SU-DHL-6 (cell line): ENCODE data around the gene SH3GL2.

ENCODE experiments used
- H2AFZ ChIP-seq: fragments of 200-600 bp; sonication (generic); 2 replicates; pipeline ENCODE4 v1.6.1; 2014; ENCODE audit warnings: low read depth, mild to moderate bottlenecking, moderate library complexity, mixed read lengths, antibody characterized with exemption, low read length; ENCODE audit not compliant: severe bottlenecking
- H3F3A ChIP-seq: fragments of 200-600 bp; shearing (Covaris generic); 2 replicates; pipeline ENCODE4 v1.6.0; 2016; ENCODE audit warnings: antibody characterized with exemption, mild to moderate bottlenecking; ENCODE audit not compliant: insufficient read depth
- H3K27ac ChIP-seq: fragments of 200-600 bp; sonication (generic); 2 replicates; pipeline ENCODE4 v1.5.1; 2016; ENCODE audit warnings: low read depth, mild to moderate bottlenecking, low read length, moderate library complexity, mixed read lengths
- H3K27me3 ChIP-seq: fragments of 200-600 bp; sonication (generic), shearing (Covaris generic); 2 replicates; pipeline ENCODE4 v1.6.0; 2014; ENCODE audit warnings: mild to moderate bottlenecking, low read length
- H3K36me3 ChIP-seq: fragments of 200-600 bp; sonication (generic); 2 replicates; pipeline ENCODE4 v1.6.1; 2014; ENCODE audit warnings: mild to moderate bottlenecking, low read length, mixed read lengths
- H3K4me2 ChIP-seq: fragments of 300-600, 200-600 bp; shearing (Covaris generic), sonication (generic); 2 replicates; pipeline ENCODE4 v1.6.0; 2014; ENCODE audit warnings: low read length, low read depth, mild to moderate bottlenecking; ENCODE audit not compliant: poor library complexity, severe bottlenecking
- H3K4me3 ChIP-seq: fragments of 200-600 bp; sonication (generic); 2 replicates; pipeline ENCODE4 v1.5.1; 2014; ENCODE audit warnings: antibody characterized with exemption, low read length, mild to moderate bottlenecking, mixed read lengths; ENCODE audit not compliant: insufficient read depth, poor library complexity, severe bottlenecking
- H3K79me2 ChIP-seq: fragments of 200-600 bp; sonication (generic); 2 replicates; pipeline ENCODE4 v1.6.1; 2014; ENCODE audit warnings: mild to moderate bottlenecking, low read length, moderate library complexity; ENCODE audit not compliant: insufficient read depth
- H3K9ac ChIP-seq: fragments of 200-600 bp; sonication (generic); 2 replicates; pipeline ENCODE4 v1.7.0; 2014; ENCODE audit warnings: mild to moderate bottlenecking, low read length
- H3K9me2 ChIP-seq: fragments of 200-600 bp; sonication (generic); replicated peaks from 2 replicates; pipeline ENCODE4 v1.6.1; 2014; ENCODE audit warnings: low read length; ENCODE audit not compliant: insufficient read depth
- H3K9me3 ChIP-seq: fragments of 200-600 bp; sonication (generic); 2 replicates; pipeline ENCODE4 v1.6.1; 2014; ENCODE audit warnings: low read length, mixed read lengths; ENCODE audit not compliant: insufficient read depth
- H4K20me1 ChIP-seq: fragments of 200-600 bp; sonication (generic); 2 replicates; pipeline ENCODE4 v1.6.1; 2014; ENCODE audit warnings: low read depth, mild to moderate bottlenecking, antibody characterized with exemption, low read length, moderate library complexity, mixed read lengths
- CTCF ChIP-seq: fragments of 200-600 bp; sonication (generic); IDR thresholded peaks from one replicate; pipeline ENCODE4 v1.5.1; 2017; ENCODE audit warnings: antibody characterized with exemption, mild to moderate bottlenecking, low read length, moderate library complexity; ENCODE audit not compliant: insufficient read depth, poor library complexity, severe bottlenecking
- EZH2phosphoT487 ChIP-seq: fragments of 200-600 bp; sonication (generic), shearing (Covaris generic); conservative IDR thresholded peaks from 2 replicates; pipeline ENCODE4 v1.6.1; 2018; ENCODE audit warnings: mild to moderate bottlenecking, antibody characterized with exemption, low read length, moderate library complexity, mixed read lengths

The SH3GL2 gene

GRCh38 chr9:17600962-17601593, 22.2 kb downstream of the SH3GL2 start:
- Histone ChIP-seq H3K27ac (no peak overlapping the region), H3K36me3 (no peaks in the 10 kb centered on the region), H3K27me3 (no peaks in the 10 kb centered on the region), H3K9ac (no peak overlapping the region), H3K4me2 (no peak overlapping the region), H4K20me1 (no peaks in the 10 kb centered on the region), H3K9me3 (no peaks in the 10 kb centered on the region), H3F3A (no peaks in the 10 kb centered on the region), H3K4me3 (no peak overlapping the region), H3K9me2 (no peaks in the 10 kb centered on the region), H3K79me2 (no peaks in the 10 kb centered on the region), H2AFZ (no peak overlapping the region)
- TF ChIP-seq EZH2phosphoT487 (no peak), CTCF (no peak)

GRCh38 chr9:17604556-17604955, 25.7 kb downstream of the SH3GL2 start:
- no peak overlapping the region for H3K4me3 ChIP-seq
- H3K79me2 ChIP-seq = no peaks in the 10 kb centered on the region
- H3K36me3 ChIP-seq = no peaks in the 10 kb centered on the region
- H3K9me3 ChIP-seq = no peaks in the 10 kb centered on the region
- no peaks in the 10 kb centered on the region for H3F3A ChIP-seq
- TF ChIP-seq EZH2phosphoT487 (no peak), CTCF (no peak)
- H3K9ac ChIP-seq = no peak overlapping the region
- H3K4me2 ChIP-seq = no peak overlapping the region
- H4K20me1 ChIP-seq = no peaks in the 10 kb centered on the region
- H3K9me2 ChIP-seq = no peaks in the 10 kb centered on the region
- H2AFZ ChIP-seq = no peak overlapping the region
- H3K27ac ChIP-seq = no peak overlapping the region
- H3K27me3 ChIP-seq = no peaks in the 10 kb centered on the region

- Histone ChIP-seq H3K36me3 (no peaks in the 10 kb centered on the region), H3K9me2 (no peaks in the 10 kb centered on the region), H3F3A (no peaks in the 10 kb centered on the region), H3K27me3 (no peaks in the 10 kb centered on the region; the same call in 1 of the 2 replicates), H4K20me1 (no peaks in the 10 kb centered on the region), H2AFZ (no peak overlapping the region), H3K27ac (no peak overlapping the region), H3K9me3 (no peaks in the 10 kb centered on the region), H3K9ac (no peak overlapping the region), H3K4me2 (no peak overlapping the region), H3K79me2 (no peaks in the 10 kb centered on the region), H3K4me3 (no peak overlapping the region)
- no peak for TF ChIP-seq CTCF
- no peak for TF ChIP-seq EZH2phosphoT487
Observed at GRCh38 chr9:17609312-17610005, 30.6 kb downstream of the SH3GL2 start.
